HG02981 (cell line): ENCODE data around the gene ZNF710.

Experiments
- ATAC-seq: cut with Tn5 transposase; IDR thresholded peaks from one replicate; pipeline ENCODE4 v1.9.1; 2021; ENCODE audit warnings: mild to moderate bottlenecking, moderate library complexity; ENCODE audit not compliant: unreplicated experiment

Gene ZNF710

GRCh38 chr15:89993349-89993748, 7.8 kb upstream of the ZNF710 start:
- ATAC-seq = no peak

- no peak for ATAC-seq
These were observed 4.0 kb upstream of the ZNF710 start for GRCh38 chr15:89997079-89997478.

- no peak for ATAC-seq
These were observed 2.9 kb upstream of the ZNF710 start for GRCh38 chr15:89998141-89998661.

GRCh38 chr15:89998923-89999675, 2.0 kb upstream of the ZNF710 start:
- ATAC-seq = no peak

GRCh38 chr15:89999676-90000185, 1.4 kb upstream of the ZNF710 start:
- ATAC-seq = no peak

- no peak for ATAC-seq
These were observed 730 bp upstream of the ZNF710 start for GRCh38 chr15:90000186-90001001.

- ATAC-seq = peak; percentile 30
These were observed 731 bp downstream of the ZNF710 start for GRCh38 chr15:90001683-90002427.

DNA sequence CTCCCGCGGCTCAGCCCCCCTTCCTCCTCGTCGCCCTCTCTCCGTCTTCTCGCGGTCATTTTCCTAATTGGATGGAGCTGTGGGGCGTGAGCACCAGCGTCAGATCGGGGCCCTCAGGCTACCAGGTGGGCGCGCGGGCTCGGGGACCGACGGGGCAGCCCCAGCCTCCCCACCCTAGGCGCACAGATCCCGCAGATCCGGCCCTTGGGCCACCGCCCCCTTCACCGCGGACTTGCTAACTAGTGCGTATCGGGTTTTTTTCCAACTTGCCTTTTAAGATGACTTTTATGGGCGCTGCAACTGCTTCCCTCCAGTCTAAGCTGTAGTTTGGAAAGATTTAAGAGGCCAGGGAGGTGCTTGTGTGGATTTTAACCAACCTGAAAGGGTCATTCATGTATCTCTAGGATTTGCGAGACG, 1.3 kb downstream of the ZNF710 start:
- ATAC-seq = peak; percentile 34

DNA sequence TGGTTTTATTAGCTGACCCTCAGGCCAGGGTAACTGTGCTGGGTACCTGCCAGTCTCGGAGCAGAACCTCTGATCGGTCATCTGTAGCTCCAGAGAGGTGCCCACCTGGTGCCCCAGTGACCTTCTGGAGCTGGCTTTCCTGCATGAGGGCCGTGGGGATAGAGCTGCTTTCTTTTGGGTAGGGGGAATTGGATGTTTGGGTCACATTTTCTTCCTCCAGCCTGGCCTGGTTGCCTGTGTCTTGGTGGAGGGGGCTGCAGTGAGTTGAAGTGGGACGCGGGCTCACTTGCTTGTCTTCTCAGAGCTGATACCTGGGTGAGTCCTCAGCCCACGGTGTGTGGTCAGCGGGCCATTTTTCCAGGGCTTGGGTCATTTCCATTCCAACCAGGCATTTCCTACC, 2.6 kb downstream of the ZNF710 start:
- no peak for ATAC-seq

DNA sequence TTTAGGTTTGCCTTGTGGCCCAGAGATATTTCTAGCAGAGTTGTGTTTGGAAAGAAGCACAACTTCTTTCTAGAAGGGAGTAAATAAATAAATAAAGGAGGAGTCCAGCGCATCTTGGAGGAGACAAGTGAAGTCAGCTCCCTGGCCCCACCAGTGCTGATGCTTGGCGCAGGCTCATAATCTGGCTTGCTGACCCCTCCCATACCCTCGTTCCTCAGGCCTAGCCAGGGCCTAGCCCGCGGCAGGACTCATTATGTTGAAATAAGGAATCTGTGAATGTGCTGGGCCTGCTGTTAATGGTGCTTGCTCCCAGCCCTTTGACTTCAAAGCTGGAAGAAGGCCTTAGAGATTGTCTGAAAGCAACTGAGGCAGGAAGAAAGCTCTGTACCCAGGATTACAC, 3.1 kb downstream of the ZNF710 start:
- no peak for ATAC-seq

DNA sequence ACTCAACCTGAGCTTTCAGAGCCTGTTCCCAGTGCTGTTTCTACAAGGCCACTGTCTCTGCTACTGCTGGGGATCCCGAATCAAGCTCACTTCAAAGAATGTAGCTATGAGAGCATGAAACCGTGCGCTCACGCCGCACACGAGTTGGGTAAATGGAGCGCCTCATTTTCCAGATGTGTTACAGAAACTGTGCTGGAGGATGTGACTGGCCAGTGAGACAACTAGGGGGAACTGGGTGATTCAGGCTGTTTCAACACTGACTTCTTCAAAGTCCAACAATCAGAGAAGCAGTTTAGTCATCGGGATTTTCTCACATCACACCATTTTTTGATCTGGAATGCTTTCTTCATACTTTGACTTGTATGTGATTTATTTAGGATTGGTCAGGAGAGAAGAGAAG, 3.5 kb downstream of the ZNF710 start:
- no peak for ATAC-seq

- ATAC-seq = no peak
These were observed 5.3 kb downstream of the ZNF710 start for GRCh38 chr15:90006217-90007075.

- no peak for ATAC-seq
These were observed 5.9 kb downstream of the ZNF710 start for GRCh38 chr15:90007076-90007460.

DNA sequence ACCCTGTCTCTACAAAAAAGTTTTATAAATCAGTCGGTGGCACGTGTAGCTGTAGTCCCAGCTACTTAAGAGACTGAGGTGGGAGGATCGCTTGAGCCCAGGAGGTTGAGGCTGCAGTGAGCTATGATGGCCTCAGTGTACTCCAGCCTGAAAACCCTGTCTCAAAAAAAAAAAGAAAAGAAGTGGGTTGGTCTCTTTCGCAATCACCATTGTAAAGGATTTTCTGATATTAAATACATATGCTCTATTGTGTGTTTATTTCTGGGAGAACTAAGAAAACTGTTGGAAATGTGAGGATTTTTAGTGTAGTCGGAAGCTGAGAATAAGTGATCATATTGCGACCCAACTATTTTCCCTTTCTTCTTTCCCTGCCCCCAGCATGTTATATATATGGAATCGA, 7.5 kb downstream of the ZNF710 start:
- ATAC-seq = no peak

GRCh38 chr15:90009301-90010022, 8.3 kb downstream of the ZNF710 start:
- ATAC-seq = no peak

DNA sequence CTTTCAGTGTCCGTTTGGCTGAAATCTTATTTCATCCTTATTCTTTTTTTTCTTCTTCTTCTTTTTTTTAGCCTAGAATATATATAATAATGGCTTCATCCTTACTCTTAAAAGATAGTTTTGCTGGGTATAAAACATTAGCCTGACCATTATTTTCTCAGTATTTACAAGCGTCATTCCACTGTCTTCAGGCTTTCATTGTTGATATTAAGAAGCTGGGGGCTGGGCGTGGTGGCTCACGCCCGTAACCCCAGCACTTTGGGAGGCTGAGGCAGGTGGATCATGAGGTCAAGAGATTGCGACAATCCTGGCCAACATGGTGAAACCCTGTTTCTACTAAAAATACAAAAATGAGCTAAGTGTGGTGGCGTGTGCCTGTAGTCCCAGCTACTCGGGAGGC, 10.6 kb downstream of the ZNF710 start:
- no peak for ATAC-seq

DNA sequence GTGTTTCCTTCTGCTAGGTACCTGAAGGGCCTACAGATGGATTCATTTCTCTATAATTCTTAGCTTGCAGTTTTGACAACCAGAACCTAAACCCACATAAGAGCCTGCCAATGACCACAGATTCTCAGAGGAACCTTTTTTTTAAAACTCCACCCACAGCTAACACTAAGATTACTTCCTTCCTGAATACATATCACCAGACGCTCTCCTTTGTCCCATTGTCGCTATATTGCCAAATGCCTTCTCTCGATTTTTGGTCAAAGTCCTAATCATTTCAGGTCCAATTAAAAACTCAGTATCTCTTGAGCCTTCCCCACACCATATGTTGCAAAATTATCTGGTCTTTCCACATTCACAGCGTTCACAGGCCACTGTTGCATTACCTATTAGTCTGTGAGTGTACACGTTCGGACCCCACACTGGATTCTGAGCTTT, 12.4 kb downstream of the ZNF710 start:
- ATAC-seq = peak; percentile 44

DNA sequence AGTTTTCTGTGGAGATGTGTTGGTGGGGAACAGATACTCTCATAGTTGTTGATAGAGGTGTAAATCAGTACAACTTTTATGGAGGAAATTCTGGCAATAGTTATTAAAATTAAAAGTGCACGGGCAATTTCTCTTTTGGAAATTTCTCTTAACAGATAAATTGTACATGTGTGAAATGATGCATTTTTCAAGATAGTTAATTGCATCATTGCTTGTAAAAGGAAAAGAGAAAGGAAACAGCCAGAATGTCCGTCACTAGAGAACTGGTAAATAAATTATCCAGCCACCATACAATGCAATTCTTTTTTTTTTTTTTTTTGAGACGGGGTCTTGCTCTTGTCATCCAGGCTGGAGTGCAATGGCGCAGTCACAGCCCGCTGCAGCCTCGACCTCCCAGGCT, 14.2 kb downstream of the ZNF710 start:
- ATAC-seq = no peak

DNA sequence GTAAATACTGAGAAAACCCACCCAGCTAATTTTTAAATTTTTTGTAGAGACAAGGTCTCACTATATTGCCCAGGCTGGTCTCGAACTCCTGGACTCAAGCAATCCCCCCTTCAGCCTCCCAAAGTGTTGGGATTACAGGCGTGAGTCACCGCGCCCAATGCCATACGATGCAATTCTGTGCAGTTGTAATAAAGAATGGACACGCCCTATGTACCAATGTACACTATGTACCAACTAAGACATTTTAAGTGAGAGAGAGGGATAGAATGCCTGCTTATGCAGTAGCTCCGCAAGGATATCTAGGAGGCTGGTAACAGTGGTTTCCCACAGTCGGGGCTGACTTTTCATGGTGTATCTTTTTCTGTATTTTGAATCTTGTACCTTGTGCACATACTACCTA, 14.6 kb downstream of the ZNF710 start:
- no peak for ATAC-seq

GRCh38 chr15:90016721-90017120, 15.6 kb downstream of the ZNF710 start:
- no peak for ATAC-seq
